Heart left ventricle (tissue), 16 donors: ENCODE measurements around the gene GRIN2A. TPM values are rescaled to one million over a fixed set of nuclear protein-coding genes. Genes with fewer than 3 reads are reported as not detected.

Experiments used
- ATAC-seq, 4 donors: fragments of 200-7000 bp; cut with Tn5 transposase; one replicate each; pipeline ENCODE4 v1.9.1; 2020 to 2022; ENCODE audit warnings: moderate library complexity in 4 of 4, mild to moderate bottlenecking in 3 of 4, moderate number of reproducible peaks in 1 of 4
- DNase-seq, 5 donors: peaks; one replicate each; pipeline ENCODE4 v3.0.0-alpha.2; 2020
- H3K27ac ChIP-seq, 12 donors: fragments of 200-600 bp; sonication (generic) in 4 of 12; one replicate each; pipeline versions ENCODE4 v1.5.0 to v1.8.0; 2016 to 2022; ENCODE audit warnings: mild to moderate bottlenecking in 2 of 12
- H3K27me3 ChIP-seq, 9 donors: fragments of 200-600 bp; sonication (generic) in 2 of 9; one replicate each; pipeline versions ENCODE4 v1.5.1 to v1.8.0; 2016 to 2022; ENCODE audit warnings: mild to moderate bottlenecking in 3 of 9
- H3K36me3 ChIP-seq, 9 donors: fragments of 200-600 bp; sonication (generic) in 2 of 9; one replicate each; pipeline versions ENCODE4 v1.5.0 to v1.8.0; 2018 to 2022; ENCODE audit warnings: mild to moderate bottlenecking in 2 of 9
- H3K4me1 ChIP-seq, 12 donors: fragments of 200-600 bp; sonication (generic) in 4 of 12; one replicate each; pipeline versions ENCODE4 v1.5.0 to v1.8.0; 2016 to 2022; ENCODE audit warnings: mild to moderate bottlenecking in 3 of 12
- H3K4me3 ChIP-seq, 12 donors: fragments of 200-600 bp; sonication (generic) in 4 of 12; one replicate each; pipeline versions ENCODE4 v1.5.0 to v1.8.0; 2017 to 2022; ENCODE audit warnings: mild to moderate bottlenecking in 9 of 12, moderate library complexity in 4 of 12
- H3K9me3 ChIP-seq, 12 donors: fragments of 200-600 bp; sonication (generic) in 4 of 12; one replicate each; pipeline versions ENCODE4 v1.5.0 to v1.8.0; 2016 to 2022; ENCODE audit warnings: mild to moderate bottlenecking in 1 of 12
- POLR2A ChIP-seq, 2 donors: fragments of 450-650 bp; IDR thresholded peaks; one replicate each; pipeline ENCODE4 v1.6.1; 2017; ENCODE audit warnings: antibody characterized with exemption in 2 of 2, mild to moderate bottlenecking in 2 of 2, moderate library complexity in 2 of 2
- WGBS, 4 donors: extraction: QIAGEN DNeasy Blood & Tissue Kit in 2 of 4; methylation state at CpG; one replicate each; pipeline versions ENCODE4 v1.1.5 to v1.1.7; 2013 to 2018; 5-methylcytosine and 5-hydroxymethylcytosine counted together
- intact Hi-C, 10 donors: fragments of 100-400 bp; cut with DNase I; formaldehyde crosslinking; loops; one replicate each; pipeline versions ENCODE4 v1.11.1 to v1.14.2; 2022
- polyA plus RNA-seq, 2 donors: library from polyadenylated mRNA; stranded (reverse); fragments of 200-250 nt; gene quantifications; one replicate each; pipeline ENCODE4 v1.2.3, GENCODE V29; 2013
- total RNA-seq, 9 donors: library from RNA; depleted of rRNA in 2 of 9; stranded (reverse); fragments of >200 nt in 2 of 9; fragmentation: NEBNext Ultra II Directional in 3 of 9; extraction: Animal tissue kit (Norgen Biotek cat#: 25700) in 3 of 9; gene quantifications; one replicate each; pipeline versions ENCODE4 v1.1.0 to v1.2.4, GENCODE V29; 2016 to 2023
- TF ChIP-seq, protein P1 (sequence below), 12 donors: fragments of 200-600 bp; sonication (generic) in 4 of 12; IDR thresholded peaks; one replicate each; pipeline versions ENCODE4 v1.5.0 to v1.8.0; 2018 to 2022; ENCODE audit warnings: antibody characterized with exemption in 12 of 12, mild to moderate bottlenecking in 5 of 12
- donor health status: ischemic (EF 13 %, LVEDD 7.1; RV severe dilation, severe dysfunction).
- donor health status: healthy with polysubstance abuse.
- donor health status: DM: no; HTN: yes; CAD: no.
- donor health status: DM: no; HTN: no; CAD: no.
- donor health status: ischemic (EF 25% LVEDD 6.9; RV normal size, moderate dysfunction).
- donor health status: ischemic (EF 25% LVEDD 5.7; RV mildly dilated, moderate dysfunction).
- donor health status: healthy.
- donor health status: DM: yes; HTN: yes; CAD: no.
- donor health status: ischemic (EF 35%, LVEDD 5.7; RV mildly dilated, moderate dysfunction).
- donor health status: nonischemic (EF 11% LVEDD 7.7; RV severe dilation, severe dysfunction).
- donor health status: DM: yes; HTN: yes; CAD: no.
- donor health status: PGD.
- donor health status: ischemic (EF 29% LVEDD 5.4; RV normal size, mild dysfunction).
- donor health status: nonischemic (EF 23%, LVEDD 6.1; RV moderate dilation, normal function).

Gene GRIN2A
- total and polyA plus RNA-seq, 11 donors: 0.01 to 4.6 (median 2.6) TPM

DNA sequence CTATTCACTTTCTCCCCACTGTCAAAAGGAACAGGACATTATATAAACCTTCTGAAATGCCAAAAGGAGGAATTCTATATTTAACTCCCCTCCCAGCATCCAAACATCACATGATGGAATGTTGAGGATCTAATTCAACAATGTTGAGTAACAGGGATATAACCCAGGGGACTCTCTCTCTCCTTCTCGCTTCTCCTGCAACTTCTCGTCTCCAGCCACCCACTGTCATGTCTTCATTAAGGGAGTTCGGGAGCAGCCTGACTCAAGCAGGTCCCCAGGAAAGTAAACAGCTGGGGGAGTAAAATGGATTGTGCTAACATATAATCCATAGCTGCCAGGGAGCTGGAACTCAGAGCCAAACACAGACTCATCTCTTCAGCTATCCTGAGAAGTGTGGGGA lies 51.7 kb downstream of the GRIN2A start:
- no peak overlapping the region for H3K4me3 ChIP-seq
- H3K27ac ChIP-seq: no peak overlapping the region
- no peak for ATAC-seq
- H3K36me3 ChIP-seq: no peaks in the 10 kb centered on the region
- no peaks in the 10 kb centered on the region for H3K27me3 ChIP-seq
- intact Hi-C loops: no loop called here
- H3K4me1 ChIP-seq: peaks cover 0 to 14% (median 0%) of the 10 kb centered on the region in 12 donors
- 27 to 54% (median 45%) methylated on average over 3 of the region's 3 CpGs for WGBS, 4 donors
- H3K9me3 ChIP-seq: peaks cover 0 to 5% (median 0%) of the 10 kb centered on the region in 12 donors
- TF ChIP-seq, protein P1, sequence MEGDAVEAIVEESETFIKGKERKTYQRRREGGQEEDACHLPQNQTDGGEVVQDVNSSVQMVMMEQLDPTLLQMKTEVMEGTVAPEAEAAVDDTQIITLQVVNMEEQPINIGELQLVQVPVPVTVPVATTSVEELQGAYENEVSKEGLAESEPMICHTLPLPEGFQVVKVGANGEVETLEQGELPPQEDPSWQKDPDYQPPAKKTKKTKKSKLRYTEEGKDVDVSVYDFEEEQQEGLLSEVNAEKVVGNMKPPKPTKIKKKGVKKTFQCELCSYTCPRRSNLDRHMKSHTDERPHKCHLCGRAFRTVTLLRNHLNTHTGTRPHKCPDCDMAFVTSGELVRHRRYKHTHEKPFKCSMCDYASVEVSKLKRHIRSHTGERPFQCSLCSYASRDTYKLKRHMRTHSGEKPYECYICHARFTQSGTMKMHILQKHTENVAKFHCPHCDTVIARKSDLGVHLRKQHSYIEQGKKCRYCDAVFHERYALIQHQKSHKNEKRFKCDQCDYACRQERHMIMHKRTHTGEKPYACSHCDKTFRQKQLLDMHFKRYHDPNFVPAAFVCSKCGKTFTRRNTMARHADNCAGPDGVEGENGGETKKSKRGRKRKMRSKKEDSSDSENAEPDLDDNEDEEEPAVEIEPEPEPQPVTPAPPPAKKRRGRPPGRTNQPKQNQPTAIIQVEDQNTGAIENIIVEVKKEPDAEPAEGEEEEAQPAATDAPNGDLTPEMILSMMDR (IDR thresholded peaks at IDR 0.05): no peak
- TF ChIP-seq POLR2A (IDR thresholded peaks at IDR 0.05): no peak
- DNase-seq: no peak

DNA sequence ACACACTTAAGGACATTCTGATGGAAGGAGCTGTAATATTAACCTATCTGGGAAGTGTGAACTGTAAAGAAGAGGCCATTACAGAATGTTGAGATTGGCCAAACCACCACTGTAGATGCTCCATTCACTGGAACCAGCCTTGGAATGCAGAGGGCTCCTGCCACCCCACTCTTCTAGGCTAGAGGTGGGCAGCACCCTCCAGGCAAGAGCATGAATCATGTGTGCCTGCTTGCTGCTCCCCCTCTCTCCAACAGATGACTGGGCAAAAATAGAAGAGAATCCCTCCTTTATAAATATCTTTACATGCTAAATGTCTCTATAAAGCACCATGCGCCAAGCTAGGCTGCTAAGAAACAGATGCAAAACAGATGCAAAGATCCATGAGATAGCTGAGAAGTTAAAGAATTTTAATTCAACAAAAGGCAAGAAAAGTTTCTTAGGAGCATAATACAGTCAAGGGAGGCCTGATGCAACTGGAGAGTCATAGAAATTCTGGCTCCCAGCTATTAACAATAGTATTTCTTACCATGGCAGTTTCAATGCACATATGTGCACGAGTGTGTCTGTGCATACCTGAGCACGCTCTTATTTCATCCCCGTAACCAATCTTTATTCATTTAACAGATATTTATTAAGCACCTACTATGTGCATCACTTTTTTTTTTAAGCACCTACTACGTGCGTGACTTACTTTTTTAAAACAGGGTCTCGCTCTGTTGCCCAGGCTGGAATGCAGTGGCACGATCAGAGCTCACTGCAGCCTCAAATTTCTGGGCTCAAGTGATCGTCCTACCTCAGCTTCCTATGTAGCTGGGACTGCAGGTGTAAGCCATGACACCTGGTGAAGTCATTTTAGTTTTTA lies 53.6 kb downstream of the GRIN2A start:
- 77 to 85% (median 84%) methylated on average over 9 of the region's 9 CpGs for WGBS, 4 donors
- intact Hi-C loops: no loop called here
- DNase-seq (no peak), ATAC-seq (no peak)
- Histone ChIP-seq H3K27ac (no peak overlapping the region), H3K4me3 (no peak overlapping the region), H3K9me3 (peaks cover 0 to 5% (median 0%) of the 10 kb centered on the region in 12 donors), H3K27me3 (peaks cover 0 to 5% (median 0%) of the 10 kb centered on the region in 9 donors), H3K36me3 (no peaks in the 10 kb centered on the region), H3K4me1 (peaks cover 0 to 14% (median 0%) of the 10 kb centered on the region in 12 donors)
- TF ChIP-seq, protein P1 (IDR thresholded peaks at IDR 0.05): no peak
- no peak for TF ChIP-seq POLR2A (IDR thresholded peaks at IDR 0.05)

DNA sequence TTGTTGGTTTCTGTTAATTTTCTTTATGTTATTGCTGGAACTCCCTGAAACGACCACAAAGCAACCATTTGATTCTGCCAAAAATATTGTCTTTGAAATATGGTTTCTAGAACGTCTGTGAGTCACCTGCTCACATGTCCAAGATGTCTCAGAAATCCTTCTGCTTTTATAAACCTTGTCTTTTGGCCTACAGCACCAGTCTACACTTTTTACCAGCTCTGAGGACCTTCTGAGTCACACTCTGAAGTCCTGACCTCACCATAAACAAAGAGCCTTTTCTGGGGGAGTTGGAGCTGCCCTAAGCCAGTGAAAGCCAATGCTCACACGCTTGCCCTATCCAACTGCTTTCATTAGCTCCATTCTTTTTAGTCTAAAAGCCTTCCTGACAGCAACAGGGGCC lies 55.5 kb downstream of the GRIN2A start:
- TF ChIP-seq, protein P1 (IDR thresholded peaks at IDR 0.05): no peak
- no peak for TF ChIP-seq POLR2A (IDR thresholded peaks at IDR 0.05)
- Histone ChIP-seq H3K9me3 (no peaks in the 10 kb centered on the region), H3K36me3 (no peaks in the 10 kb centered on the region), H3K4me3 (no peak overlapping the region), H3K4me1 (peaks cover 0 to 20% (median 0%) of the 10 kb centered on the region in 12 donors), H3K27me3 (peaks cover 0 to 18% (median 0%) of the 10 kb centered on the region in 9 donors), H3K27ac (no peak overlapping the region)
- intact Hi-C loops: no loop called here
- ATAC-seq: no peak
- 63 to 69% (median 64%) methylated on average over 3 of the region's 3 CpGs for WGBS, 4 donors
- no peak for DNase-seq

DNA sequence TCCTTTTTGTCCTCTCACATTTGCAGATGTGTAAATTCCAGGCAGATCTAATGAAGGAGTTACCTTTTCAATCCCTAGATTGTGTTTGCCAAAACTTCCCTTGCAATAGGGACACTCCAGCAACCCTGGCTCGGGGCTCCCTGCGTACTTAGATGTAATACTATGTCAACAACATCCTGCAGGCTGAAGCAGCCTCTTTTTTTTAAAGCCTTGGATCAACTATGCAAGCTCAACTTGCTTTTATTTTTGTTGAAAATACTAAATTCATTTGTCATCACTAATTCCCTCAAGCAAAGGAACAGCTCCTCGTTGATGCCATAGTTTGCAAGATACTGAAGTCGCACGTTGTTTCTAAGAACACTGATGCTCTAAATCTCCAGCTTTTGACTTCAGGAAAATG lies 59.1 kb downstream of the GRIN2A start:
- no peak for ATAC-seq
- H3K9me3 ChIP-seq: peaks cover 0 to 2% (median 0%) of the 10 kb centered on the region in 12 donors
- H3K4me3 ChIP-seq: no peak overlapping the region

More for the DNA sequence above, 59.1 kb downstream of the GRIN2A start:
- H3K36me3 ChIP-seq: no peaks in the 10 kb centered on the region
- H3K4me1 ChIP-seq: peaks cover 0 to 6% (median 0%) of the 10 kb centered on the region in 12 donors
- TF ChIP-seq, protein P1 (IDR thresholded peaks at IDR 0.05): no peak
- TF ChIP-seq POLR2A (IDR thresholded peaks at IDR 0.05): no peak
- peaks cover 0 to 24% (median 0%) of the 10 kb centered on the region in 9 donors for H3K27me3 ChIP-seq
- no peak for DNase-seq
- intact Hi-C loops: no loop called here
- 68 to 83% (median 74%) methylated on average over 5 of the region's 5 CpGs for WGBS, 4 donors
- H3K27ac ChIP-seq: no peak overlapping the region
